AG09319 (cell line): ENCODE data around the gene NEUROD4.

ENCODE experiments used
- DNase-seq: peaks from one replicate; pipeline ENCODE4 v3.0.0-alpha.2; 2010; ENCODE audit warnings: low read depth; ENCODE audit errors: extremely low read depth
- TF ChIP-seq, protein P1 (sequence below): IDR thresholded peaks from 2 replicates; pipeline ENCODE4 v1.5.1; 2011; ENCODE audit warnings: low read depth, mild to moderate bottlenecking, inconsistent platforms, low read length, moderate library complexity

NEUROD4 gene

DNA sequence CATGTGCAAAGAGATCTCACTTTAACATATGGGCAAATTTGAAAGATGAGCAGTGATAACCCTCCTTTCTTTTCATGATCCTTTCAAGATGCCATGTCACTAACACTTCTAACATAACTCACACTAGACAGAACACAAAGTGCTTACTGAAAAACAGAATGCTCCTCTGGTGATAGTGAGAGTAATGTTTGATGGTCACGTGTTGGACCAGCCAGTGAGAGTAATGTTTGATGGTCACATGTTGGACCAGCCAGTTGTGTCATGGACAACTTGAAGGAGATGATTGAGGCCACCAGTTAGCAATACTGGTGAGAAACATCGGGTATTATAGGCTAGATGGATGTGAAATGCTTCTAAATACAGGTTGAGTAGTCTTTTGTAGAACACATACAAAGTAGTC is 5.7 kb downstream of the NEUROD4 start:
- TF ChIP-seq, protein P1, sequence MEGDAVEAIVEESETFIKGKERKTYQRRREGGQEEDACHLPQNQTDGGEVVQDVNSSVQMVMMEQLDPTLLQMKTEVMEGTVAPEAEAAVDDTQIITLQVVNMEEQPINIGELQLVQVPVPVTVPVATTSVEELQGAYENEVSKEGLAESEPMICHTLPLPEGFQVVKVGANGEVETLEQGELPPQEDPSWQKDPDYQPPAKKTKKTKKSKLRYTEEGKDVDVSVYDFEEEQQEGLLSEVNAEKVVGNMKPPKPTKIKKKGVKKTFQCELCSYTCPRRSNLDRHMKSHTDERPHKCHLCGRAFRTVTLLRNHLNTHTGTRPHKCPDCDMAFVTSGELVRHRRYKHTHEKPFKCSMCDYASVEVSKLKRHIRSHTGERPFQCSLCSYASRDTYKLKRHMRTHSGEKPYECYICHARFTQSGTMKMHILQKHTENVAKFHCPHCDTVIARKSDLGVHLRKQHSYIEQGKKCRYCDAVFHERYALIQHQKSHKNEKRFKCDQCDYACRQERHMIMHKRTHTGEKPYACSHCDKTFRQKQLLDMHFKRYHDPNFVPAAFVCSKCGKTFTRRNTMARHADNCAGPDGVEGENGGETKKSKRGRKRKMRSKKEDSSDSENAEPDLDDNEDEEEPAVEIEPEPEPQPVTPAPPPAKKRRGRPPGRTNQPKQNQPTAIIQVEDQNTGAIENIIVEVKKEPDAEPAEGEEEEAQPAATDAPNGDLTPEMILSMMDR: no peak
- DNase-seq: no peak

DNA sequence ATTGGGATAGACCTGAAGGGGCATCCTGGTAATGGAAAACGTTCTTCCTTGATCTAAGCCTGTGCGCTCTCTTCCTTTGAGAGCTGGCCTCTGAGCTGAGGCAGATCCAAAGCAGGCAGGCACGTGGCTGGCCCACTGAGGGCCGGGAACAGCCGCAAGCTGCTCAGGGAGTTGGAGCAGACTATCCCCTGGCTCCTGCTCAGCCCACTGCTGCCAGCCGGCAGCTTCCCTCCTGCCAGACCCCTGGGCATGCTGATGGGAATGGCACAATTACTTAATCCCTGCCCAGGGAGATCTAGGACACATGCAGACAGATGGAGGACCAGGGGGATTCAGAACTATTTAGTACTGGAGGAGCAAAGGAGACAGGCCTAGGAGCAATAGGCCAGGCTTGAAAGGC is 14.4 kb downstream of the NEUROD4 start:
- TF ChIP-seq, protein P1: no peak

DNA sequence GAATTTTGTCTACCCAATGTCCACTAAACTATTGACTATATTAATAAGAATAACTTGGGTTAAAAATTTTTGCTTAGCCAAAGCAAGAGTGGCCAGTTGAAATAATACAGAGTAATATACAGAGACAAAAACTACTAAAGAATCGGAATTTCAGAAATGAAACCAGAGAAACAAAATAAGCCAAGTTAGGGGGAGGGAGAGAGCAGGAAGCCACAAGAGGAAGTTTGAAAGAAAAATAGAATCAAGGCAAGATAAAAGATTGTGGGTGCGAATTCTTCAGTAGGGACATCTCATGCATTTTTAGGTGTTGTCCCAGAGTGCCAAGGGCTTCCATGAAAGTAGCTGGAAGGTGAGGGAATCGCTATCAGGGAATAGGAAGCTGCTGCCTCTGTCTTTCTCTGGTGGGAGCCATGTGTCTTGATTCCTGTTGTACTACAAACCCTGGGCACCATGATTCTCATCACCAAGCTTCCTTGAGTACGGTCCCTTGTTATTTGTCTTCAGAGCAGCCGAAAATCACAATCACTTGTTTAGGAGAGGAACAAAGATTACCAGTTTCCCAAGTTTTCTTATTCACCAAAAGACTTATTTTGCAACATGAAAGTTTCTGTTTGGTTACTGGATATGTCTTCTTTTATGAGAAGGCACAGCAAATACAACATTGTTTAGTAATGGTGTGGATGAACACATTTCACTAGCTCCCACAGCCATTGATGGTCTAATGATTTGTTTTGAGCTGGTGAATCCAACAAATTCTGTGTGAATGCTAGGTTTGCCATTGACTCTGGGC is 16.7 kb downstream of the NEUROD4 start:
- TF ChIP-seq, protein P1: no peak
- DNase-seq: no peak

More for the DNA sequence above, 14.4 kb downstream of the NEUROD4 start:
- DNase-seq: no peak

DNA sequence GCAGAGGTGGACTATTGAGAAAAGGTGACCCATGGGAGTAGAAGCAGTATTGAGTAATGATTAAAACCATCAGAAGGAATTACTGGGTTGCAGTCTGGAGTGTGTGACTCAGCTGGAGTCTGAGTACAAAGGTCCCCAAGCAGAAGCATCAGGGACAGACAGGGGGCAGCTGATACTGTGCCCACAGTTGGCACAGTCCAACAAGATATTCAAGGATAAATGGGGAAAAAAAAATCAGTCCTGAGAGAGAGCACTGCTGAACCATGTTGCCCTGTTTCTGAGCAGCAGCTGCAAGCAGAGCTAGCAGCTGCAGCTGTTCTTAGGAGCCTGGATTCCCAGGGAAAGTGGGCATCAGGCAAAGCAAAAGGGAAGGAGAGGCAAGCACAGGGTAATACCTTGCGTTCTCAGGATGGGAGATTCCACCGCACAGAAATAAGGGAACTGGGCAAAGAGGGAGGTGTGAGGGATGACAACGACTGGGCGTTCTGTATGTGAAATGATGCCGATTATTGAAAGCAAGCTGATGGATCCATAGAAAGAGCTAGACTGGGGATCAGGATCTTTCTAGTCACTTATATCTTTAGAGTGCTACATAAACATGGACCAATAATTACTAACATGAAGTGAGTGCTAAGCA is 17.7 kb downstream of the NEUROD4 start:
- no peak for DNase-seq
- TF ChIP-seq, protein P1: no peak

DNA sequence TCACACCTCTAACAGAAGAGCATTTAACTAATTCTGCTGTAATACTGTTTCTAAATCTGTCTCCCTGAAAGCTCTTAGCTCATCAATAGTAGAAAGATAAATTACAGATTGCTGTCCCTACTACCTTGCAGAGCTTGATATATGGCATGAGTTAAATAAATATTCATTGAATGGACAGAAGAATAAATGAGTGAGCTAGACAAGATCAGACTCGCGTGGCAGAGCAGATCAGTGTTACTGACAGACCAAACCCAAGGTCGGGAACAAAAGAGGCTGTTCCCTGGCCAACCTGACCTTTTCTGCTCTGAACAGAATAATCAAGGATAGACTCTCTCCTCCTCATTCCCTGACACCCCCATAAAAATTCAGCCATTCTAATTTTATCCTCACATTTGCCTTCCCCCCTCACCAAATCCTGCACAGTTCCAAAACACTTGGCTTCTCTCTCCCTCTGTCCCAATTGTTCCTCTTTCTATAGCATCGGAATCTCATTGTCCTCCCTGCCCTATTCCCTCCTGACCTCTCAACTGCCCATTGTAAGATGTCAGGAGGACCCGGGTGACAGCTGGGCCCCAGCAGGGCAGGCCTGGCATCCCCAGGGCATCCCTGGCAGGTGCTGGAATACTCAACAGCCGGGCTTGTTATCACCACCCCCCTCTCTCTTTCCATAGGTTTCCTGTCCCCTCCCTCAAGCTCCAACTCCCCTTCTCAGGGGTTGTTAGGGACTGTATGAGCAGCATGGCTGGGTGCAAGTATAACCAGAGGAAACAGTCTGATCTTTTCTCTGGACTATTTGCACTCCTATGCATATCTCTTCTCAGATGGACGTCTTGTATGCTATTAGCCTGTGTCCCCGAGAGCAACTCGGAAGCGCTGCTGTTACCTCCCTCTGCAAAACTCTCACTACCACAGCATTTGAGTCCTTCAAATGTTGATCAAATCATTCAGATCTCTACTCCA is 19.9 kb downstream of the NEUROD4 start:
- TF ChIP-seq, protein P1: no peak
- DNase-seq: no peak

DNA sequence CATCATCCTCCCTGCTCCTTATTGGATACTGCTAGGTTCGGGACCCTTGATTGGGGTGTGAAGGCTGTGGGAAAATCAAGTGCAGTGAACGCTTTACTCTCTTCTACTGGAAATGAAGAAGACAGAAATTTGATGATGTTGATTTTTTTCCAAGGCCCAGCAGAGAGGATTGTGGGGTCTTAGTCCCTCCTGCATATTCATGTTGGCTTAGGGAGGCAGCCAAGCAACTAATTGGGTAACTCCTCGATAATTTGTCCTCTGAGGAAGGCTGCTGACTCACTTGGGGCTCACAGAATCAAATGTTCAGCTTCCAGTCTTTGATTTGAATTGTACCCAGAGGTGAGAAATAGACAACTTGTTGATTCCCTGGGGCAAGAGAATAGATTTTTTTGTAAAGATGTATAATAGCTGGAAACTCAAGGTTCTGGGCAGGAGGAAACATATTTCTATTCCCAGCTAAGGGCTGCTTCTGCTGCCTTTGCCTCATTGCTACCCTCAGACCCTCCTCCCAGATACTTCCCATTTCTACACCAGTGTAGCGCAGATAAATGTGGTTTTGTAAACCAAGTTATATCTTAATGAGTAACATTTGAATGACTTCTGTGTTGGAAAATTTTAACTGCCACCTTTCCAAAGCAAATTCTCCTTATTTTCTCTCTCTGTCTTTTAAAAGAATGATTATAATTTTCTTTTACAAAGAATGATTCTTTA is 21.7 kb downstream of the NEUROD4 start:
- TF ChIP-seq, protein P1: no peak
- DNase-seq: no peak
